Activated CD8-positive, alpha-beta memory T cell treated with anti-CD3 and anti-CD28 coated beads for 4 hours (primary cell): Measurements from ENCODE around the gene MPC2.
"Not testable (repeated sequence)": the region's sequence is repeated elsewhere in the genome, so short reads cannot be mapped to it uniquely, and the experiment has no call there.

Experiments
- DNase-seq, 2 donors: peaks; one replicate each; pipeline ENCODE4 v3.0.0-alpha.2; 2020; ENCODE audit warnings: low read depth in 2 of 2

The MPC2 gene

DNA sequence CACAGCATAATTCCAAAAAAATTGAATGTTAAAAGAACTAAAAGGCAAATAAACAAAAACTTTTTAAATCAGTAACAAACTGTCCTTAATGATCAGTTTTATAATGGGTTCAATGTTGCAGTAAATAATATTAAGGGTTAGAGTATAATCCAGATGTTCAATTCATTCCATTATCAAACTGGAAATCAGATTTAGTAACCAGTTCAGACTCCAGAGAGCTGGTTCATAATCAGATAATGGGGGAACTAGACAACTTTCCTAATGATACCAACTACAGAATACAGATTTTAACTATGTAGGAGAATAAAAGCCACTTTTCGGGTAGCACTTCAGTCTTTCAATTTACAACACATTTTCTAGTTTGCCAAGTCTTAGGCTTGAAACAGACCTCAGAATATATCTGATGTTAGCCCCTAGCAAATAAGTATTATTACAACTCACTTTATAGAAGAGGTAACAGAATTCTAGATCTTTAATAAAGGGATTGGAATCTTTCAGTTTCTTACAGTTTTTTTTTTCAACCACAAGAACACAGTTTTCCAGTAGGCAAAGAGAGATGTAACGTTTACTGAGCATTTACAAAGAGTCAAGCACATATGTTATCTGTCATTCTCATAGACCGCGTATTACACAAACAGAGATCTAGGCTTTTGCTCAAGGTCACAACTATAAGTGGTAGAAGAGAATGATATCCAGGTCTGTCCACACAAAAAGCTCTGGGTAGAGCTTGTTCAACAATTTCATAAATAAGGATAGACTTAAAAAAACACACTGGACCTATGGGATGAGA is 2.3 kb downstream of the MPC2 start:
- DNase-seq, result no peak

GRCh38 chr1:167933788-167934187 is 3.1 kb downstream of the MPC2 start:
- DNase-seq, result no peak

DNA sequence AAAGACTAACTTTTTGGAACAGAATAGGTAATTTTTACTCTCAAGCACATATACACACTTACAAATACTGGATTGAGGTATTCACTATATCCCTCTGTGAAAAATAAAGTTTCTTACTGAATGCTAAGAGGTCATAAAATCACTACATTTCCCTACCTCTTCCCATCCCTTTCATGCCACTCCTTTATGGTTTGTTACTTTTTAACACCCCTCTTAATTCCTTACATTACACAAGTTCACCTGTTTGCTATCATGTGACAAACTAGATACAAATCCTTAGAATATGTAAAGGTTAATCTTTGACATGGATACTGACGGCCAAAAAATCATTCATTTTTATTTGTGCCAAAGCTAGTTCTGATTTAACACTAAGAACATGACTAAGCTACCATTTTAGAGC is 7.1 kb downstream of the MPC2 start:
- DNase-seq, result no peak

DNA sequence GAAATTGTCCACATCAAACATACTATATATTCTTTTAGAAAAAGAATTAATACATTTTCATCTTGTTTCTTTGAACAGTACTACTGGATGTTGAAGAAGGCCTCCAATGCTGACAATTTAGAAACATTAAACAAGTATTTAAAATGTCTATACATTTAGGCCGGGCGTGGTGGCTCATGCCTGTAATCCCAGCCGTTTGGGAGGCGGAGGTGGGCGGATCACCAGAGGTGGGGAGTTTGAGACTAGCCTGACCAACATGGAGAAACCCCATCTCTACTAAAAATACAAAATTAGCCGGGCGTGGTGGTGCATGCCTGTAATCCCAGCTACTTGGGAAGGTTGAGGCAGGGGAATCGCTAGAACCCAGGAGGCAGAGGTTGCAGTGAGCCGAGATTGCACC is 8.0 kb downstream of the MPC2 start:
- DNase-seq, result not testable (repeated sequence)

DNA sequence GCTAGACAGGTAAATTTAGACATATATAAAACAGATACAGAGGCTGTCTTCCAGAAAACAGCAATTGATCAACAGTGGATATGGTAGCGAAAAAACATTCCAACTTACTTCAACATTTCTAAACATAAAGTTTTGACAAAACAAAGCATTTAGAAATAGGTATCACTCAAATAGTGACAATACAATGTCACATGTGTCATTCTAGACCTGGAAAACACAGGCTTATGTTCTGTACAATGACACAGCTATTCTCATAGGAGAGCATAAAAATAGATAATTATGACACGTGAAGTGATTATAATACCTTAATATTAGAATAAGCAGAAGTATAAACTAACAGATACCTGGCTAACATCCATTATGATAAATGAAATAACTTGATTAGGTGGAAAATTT is 8.4 kb downstream of the MPC2 start:
- no peak for DNase-seq

DNA sequence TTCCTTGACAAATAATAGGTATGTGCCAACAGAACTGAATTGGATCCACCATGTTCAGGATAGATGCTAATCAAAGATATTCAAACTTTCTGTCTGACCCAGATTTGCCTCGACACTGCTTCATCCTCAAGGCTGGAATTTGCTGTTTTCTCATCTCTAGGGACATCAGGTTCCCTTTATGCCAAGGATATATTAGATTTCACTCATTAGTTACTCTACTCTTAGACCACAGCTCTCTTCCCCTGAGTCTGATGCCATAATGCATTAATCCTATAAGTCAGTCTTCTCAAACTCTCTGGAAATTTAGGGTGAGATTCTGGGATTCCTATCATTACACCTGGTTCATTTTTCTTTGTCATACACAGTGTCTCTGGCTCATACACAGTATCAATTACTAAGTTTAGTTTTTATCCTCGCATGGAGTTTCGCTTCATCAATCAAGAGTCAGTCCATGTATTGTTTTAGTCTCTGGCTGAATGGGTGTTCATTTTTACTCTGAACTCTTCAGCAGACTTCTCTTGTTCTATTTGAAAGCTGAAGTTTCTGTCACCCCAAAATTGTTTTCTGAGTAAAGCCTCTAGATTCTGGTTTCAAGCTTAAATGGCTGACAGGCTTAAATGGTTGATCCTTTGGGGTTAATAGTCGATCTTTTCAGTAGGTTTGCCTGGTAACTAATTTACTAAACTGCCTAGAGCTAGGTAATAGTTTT is 9.7 kb downstream of the MPC2 start:
- DNase-seq, result no peak

GRCh38 chr1:167926486-167926997 is 10.3 kb downstream of the MPC2 start:
- no peak for DNase-seq

- DNase-seq, result no peak
These were observed 12.2 kb downstream of the MPC2 start for GRCh38 chr1:167924543-167925231.

DNA sequence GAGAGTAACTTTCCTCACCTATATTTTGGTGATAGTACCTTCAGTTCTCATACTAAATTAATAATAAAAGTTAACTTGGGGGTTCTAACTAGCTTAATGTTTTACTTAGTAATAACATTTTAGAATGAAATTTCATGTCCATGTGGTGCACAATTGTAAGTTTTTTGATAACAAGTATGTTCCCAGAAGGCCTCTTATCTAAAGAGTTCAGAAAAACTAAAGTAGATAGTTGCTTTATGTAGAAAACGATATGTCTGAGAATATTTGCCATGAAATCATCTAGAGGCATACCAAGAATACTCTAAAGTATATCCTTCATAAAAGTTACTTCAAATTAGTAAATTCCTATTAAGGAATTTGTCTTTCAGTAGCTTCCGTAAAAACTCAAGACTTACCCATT is 12.8 kb downstream of the MPC2 start:
- no peak for DNase-seq

GRCh38 chr1:167923324-167924056 is 13.4 kb downstream of the MPC2 start:
- DNase-seq, result no peak

- DNase-seq, result no peak
These were observed 14.2 kb downstream of the MPC2 start for GRCh38 chr1:167922611-167923074.

DNA sequence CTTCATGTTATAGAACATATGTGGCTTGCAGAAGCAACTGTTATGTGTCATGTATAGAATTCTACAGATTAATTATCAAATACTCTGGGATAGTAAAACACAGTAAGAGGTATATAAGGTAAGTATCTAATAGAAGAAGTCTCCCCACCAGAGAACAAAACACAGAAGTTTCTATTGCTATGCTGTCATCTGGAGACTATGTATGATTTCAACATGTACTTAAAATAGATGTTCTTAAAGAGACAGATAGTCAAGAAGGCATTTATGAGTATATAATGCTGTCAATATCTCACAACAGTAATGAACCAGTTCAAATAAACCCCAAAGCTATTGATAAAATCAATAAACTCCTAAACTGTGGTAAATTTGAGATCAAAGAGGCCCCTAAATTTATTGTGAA is 14.8 kb downstream of the MPC2 start:
- DNase-seq, result no peak

GRCh38 chr1:167916766-167917511 is 19.9 kb downstream of the MPC2 start:
- no peak for DNase-seq

- DNase-seq, result no peak
These were observed 21.3 kb downstream of the MPC2 start for GRCh38 chr1:167915569-167915968.

- no peak for DNase-seq
These were observed 22.9 kb downstream of the MPC2 start, which contains the start of gene ADCY10 for GRCh38 chr1:167913895-167914496. TSS of gene ADCY10 (minus strand) at chr1:167914134. CDS start at chr1:167905140, 8,994 bp downstream.

DNA sequence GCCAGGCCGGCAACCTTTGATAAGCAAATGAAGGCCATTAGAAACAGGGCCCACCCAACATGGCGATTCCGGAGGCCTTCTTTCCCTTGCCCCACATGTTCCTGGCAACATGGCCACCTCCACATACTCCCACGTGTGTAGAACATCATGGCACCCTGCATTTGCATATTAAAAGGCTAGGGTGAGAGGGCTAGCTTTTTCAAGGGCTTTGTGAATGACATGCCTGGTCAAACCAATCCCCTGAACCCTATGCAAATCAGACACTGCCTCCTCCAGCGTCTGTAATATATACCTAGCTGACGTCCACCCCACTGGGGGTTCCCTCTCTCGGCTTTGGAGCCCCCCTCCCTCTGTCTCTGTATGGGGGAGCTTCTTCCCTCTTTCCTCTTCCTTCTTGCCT is 24.6 kb downstream of the MPC2 start:
- DNase-seq, result no peak

- no peak for DNase-seq
These were observed 25.5 kb downstream of the MPC2 start for GRCh38 chr1:167911413-167911812.

DNA sequence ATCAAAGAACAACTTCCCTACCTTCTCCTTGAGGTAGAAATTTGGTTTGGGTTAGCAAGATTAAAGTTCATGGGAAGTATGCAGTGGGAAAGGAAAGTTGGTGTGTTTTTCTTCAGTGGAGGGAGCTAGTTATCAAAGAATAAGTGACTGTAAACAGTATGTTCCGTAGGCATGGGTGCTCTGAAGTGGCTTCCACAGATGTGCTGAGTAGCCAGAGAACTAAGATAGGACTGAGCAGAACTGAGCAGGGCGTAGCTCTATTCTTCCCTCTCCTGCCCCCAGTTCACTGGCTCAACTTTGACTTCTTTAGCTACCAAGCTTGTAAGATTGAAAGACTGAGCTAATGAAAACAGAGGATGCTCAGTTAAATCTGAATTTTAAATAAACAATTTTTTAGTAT is 26.3 kb downstream of the MPC2 start:
- DNase-seq, result no peak

- DNase-seq, result no peak
These were observed 27.1 kb downstream of the MPC2 start for GRCh38 chr1:167909691-167910180.

GRCh38 chr1:167905671-167906070 is 31.2 kb downstream of the MPC2 start:
- DNase-seq, result no peak
